Gastrocnemius medialis (tissue), 4 donors: ENCODE results near the gene MAN2A1.

Experiments used
- CTCF ChIP-seq, 5 experiments: fragments of 450-650 bp in 3 of 5; fragments of 200-600 bp in 2 of 5; sonication (generic) in 2 of 5; IDR thresholded peaks in 4 of 5; conservative IDR thresholded peaks in 1 of 5; 1 replicate in 4 of 5; 2 replicates in 1 of 5; pipeline ENCODE4 v1.5.1; 2016 to 2019; ENCODE audit warnings: antibody characterized with exemption in 5 of 5, mild to moderate bottlenecking in 3 of 5, moderate library complexity in 3 of 5
- POLR2A ChIP-seq, 2 donors: fragments of 450-650 bp; IDR thresholded peaks; one replicate each; pipeline ENCODE4 v1.6.1; 2017; ENCODE audit warnings: antibody characterized with exemption in 2 of 2, mild to moderate bottlenecking in 2 of 2, moderate library complexity in 2 of 2

GRCh38 chr5:109707531-109707930, 17.8 kb downstream of the MAN2A1 start:
- TF ChIP-seq CTCF (IDR thresholded peaks at IDR 0.05 in 4 of 5, conservative IDR thresholded peaks at IDR 0.05 in 1 of 5) (no peak), POLR2A (IDR thresholded peaks at IDR 0.05) (no peak)
